ENCODE results near the gene UBL7. TPM values are rescaled to one million over a fixed set of nuclear protein-coding genes. Genes with fewer than 3 reads are reported as not detected.

Gene UBL7
- total RNA-seq, 1 experiment from 2014 or later, result 65.3 TPM

DNA sequence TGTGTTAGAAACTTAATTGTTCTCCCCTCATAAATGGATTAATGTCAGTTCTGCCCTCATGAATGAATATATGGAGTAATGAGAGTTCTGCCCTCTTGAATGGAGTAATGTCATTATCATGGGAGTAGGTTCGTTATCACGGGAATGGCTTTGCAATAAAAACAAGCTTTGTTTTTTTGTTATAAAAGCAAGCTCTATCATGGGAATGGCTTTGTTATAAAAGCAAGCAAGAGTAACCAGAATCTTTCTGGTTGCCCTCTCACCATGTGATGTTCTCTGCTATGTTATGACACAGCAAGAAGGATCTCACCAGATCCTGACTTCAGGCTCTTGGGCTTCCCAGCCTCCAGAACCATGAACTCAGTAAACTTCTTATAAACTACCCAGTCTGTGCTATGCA lies 38.4 kb upstream of the UBL7 start:
- Histone ChIP-seq H3K79me2 (ENCODE audit: insufficient read depth, low read length) (no peaks in the 10 kb centered on the region), H4K20me1 (ENCODE audit: insufficient read depth) (no peaks in the 10 kb centered on the region), H2AFZ (ENCODE audit: low read depth, low read length, poor library complexity, severe bottlenecking) (no peak overlapping the region), H3K9me2 (ENCODE audit: insufficient read depth) (no peaks in the 10 kb centered on the region), H3K27me3 (ENCODE audit: insufficient read depth, low read length) (no peaks in the 10 kb centered on the region), H3K36me3 (ENCODE audit: control insufficient read depth in 1 of 2, insufficient read depth in 2 of 2, low read length in 2 of 2) (no peaks in the 10 kb centered on the region), H3K4me2 (ENCODE audit: low read length) (no peak overlapping the region), H3K9ac (ENCODE audit: low read length) (no peak overlapping the region), H3K27ac (ENCODE audit: low read depth, low read length) (no peak overlapping the region), H3K4me3 (replicated peaks in 1 of 2; ENCODE audit: low read depth in 1 of 2, low read length in 2 of 2) (no peak overlapping the region), H3K9me3 (ENCODE audit: control insufficient read depth in 1 of 2, insufficient read depth in 1 of 2, low read depth in 1 of 2, low read length in 2 of 2) (no peaks in the 10 kb centered on the region), H3K4me1 (ENCODE audit: control insufficient read depth in 1 of 2, insufficient read depth in 2 of 2, low read length in 2 of 2) (peaks cover 3 to 16% of the 10 kb centered on the region in 2 experiments; a peak in 3 of 4 replicates)
- CTCF ChIA-PET, result no interaction called here
- TF ChIP-seq EZH2phosphoT487 (IDR thresholded peaks at IDR 0.05; ENCODE audit: borderline replicate concordance), result no peak
- TF ChIP-seq POLR2AphosphoS5 (IDR thresholded peaks at IDR 0.05; ENCODE audit: low read depth, low read length), result no peak
- no peak for TF ChIP-seq EGR1 (IDR thresholded peaks at IDR 0.05; ENCODE audit: low read depth)
- TF ChIP-seq CEBPB (IDR thresholded peaks at IDR 0.05; ENCODE audit: low read depth), result no peak
- TF ChIP-seq FOSL1 (IDR thresholded peaks at IDR 0.05; ENCODE audit: low read depth), result no peak
- TF ChIP-seq JUND (IDR thresholded peaks at IDR 0.05), result no peak
- TF ChIP-seq SP1 (IDR thresholded peaks at IDR 0.05; ENCODE audit: low read depth), result no peak
- no peak for TF ChIP-seq SIN3A (IDR thresholded peaks at IDR 0.05; ENCODE audit: low read depth)
- TF ChIP-seq ELF1 (IDR thresholded peaks at IDR 0.05; ENCODE audit: borderline replicate concordance, low read depth), result no peak
- TF ChIP-seq SRF (IDR thresholded peaks at IDR 0.05; ENCODE audit: low read depth), result no peak
- no peak for TF ChIP-seq EZH2 (IDR thresholded peaks at IDR 0.05)
- TF ChIP-seq TCF7L2 (IDR thresholded peaks at IDR 0.05; ENCODE audit: borderline replicate concordance, extremely low read depth, insufficient read depth, insufficient read length), result no peak
- TF ChIP-seq YY1 (IDR thresholded peaks at IDR 0.05; ENCODE audit: extremely low read depth, insufficient replicate concordance, low read depth, low read length), result no peak
- TF ChIP-seq, protein P1, sequence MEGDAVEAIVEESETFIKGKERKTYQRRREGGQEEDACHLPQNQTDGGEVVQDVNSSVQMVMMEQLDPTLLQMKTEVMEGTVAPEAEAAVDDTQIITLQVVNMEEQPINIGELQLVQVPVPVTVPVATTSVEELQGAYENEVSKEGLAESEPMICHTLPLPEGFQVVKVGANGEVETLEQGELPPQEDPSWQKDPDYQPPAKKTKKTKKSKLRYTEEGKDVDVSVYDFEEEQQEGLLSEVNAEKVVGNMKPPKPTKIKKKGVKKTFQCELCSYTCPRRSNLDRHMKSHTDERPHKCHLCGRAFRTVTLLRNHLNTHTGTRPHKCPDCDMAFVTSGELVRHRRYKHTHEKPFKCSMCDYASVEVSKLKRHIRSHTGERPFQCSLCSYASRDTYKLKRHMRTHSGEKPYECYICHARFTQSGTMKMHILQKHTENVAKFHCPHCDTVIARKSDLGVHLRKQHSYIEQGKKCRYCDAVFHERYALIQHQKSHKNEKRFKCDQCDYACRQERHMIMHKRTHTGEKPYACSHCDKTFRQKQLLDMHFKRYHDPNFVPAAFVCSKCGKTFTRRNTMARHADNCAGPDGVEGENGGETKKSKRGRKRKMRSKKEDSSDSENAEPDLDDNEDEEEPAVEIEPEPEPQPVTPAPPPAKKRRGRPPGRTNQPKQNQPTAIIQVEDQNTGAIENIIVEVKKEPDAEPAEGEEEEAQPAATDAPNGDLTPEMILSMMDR (IDR thresholded peaks at IDR 0.05 in 2 of 3, conservative IDR thresholded peaks at IDR 0.05 in 1 of 3; ENCODE audit: borderline replicate concordance in 1 of 3, insufficient read depth in 1 of 3, low read depth in 2 of 3, low read length in 2 of 3), result no peak
- TF ChIP-seq RAD21 (IDR thresholded peaks at IDR 0.05; ENCODE audit: low read depth), result no peak
- TF ChIP-seq, protein P2, sequence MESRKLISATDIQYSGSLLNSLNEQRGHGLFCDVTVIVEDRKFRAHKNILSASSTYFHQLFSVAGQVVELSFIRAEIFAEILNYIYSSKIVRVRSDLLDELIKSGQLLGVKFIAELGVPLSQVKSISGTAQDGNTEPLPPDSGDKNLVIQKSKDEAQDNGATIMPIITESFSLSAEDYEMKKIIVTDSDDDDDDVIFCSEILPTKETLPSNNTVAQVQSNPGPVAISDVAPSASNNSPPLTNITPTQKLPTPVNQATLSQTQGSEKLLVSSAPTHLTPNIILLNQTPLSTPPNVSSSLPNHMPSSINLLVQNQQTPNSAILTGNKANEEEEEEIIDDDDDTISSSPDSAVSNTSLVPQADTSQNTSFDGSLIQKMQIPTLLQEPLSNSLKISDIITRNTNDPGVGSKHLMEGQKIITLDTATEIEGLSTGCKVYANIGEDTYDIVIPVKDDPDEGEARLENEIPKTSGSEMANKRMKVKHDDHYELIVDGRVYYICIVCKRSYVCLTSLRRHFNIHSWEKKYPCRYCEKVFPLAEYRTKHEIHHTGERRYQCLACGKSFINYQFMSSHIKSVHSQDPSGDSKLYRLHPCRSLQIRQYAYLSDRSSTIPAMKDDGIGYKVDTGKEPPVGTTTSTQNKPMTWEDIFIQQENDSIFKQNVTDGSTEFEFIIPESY (IDR thresholded peaks at IDR 0.05; ENCODE audit: extremely low read depth, insufficient replicate concordance, low read length), result no peak
- DNase-seq (ENCODE audit: low read depth, low spot score), result no peak
- intact Hi-C loops (cut with micrococcal nuclease), result no loop called here
- POLR2A ChIA-PET, result no interaction called here
- RAD21 ChIA-PET (ENCODE audit: low non-redundant PET in 1 of 2, low total read pairs in 2 of 2, uncharacterized antibody in 2 of 2, unreplicated experiment in 2 of 2), result no interaction called here
- BruUV-seq (replicated peaks), result no TSS peak
- ATAC-seq, result no peak
